HG03175 (cell line): ENCODE data around the gene BACE1.

Experiments
- ATAC-seq: cut with Tn5 transposase; IDR thresholded peaks from one replicate; pipeline ENCODE4 v1.9.1; 2021; ENCODE audit warnings: mild to moderate bottlenecking, moderate library complexity; ENCODE audit not compliant: unreplicated experiment

BACE1 gene

GRCh38 chr11:117313091-117313490 lies 3.0 kb downstream of the BACE1 start:
- ATAC-seq = no peak

GRCh38 chr11:117309310-117309709 lies 6.7 kb downstream of the BACE1 start:
- ATAC-seq = no peak

GRCh38 chr11:117305145-117305544 lies 10.9 kb downstream of the BACE1 start:
- no peak for ATAC-seq

- no peak for ATAC-seq
These were observed 12.3 kb downstream of the BACE1 start for GRCh38 chr11:117303646-117304315.

- no peak for ATAC-seq
These were observed 13.0 kb downstream of the BACE1 start for GRCh38 chr11:117303101-117303500.

GRCh38 chr11:117302228-117302627 lies 13.8 kb downstream of the BACE1 start:
- ATAC-seq = no peak

GRCh38 chr11:117300773-117301172 lies 15.3 kb downstream of the BACE1 start:
- no peak for ATAC-seq

- ATAC-seq = no peak
These were observed 15.8 kb downstream of the BACE1 start for GRCh38 chr11:117300283-117300663.

GRCh38 chr11:117299351-117300282 lies 16.4 kb downstream of the BACE1 start:
- ATAC-seq = no peak

- ATAC-seq = no peak
These were observed 17.9 kb downstream of the BACE1 start for GRCh38 chr11:117298195-117298594.

- no peak for ATAC-seq
These were observed 19.2 kb downstream of the BACE1 start for GRCh38 chr11:117296881-117297280.

GRCh38 chr11:117295438-117296137 lies 20.5 kb downstream of the BACE1 start:
- ATAC-seq = no peak

GRCh38 chr11:117292616-117293015 lies 23.4 kb downstream of the BACE1 start:
- no peak for ATAC-seq

GRCh38 chr11:117290809-117291396 lies 25.2 kb downstream of the BACE1 start, which contains the start of gene BACE1-AS:
Gene BACE1-AS, plus strand, starts transcription at chr11:117291346.
- ATAC-seq = no peak

- no peak for ATAC-seq
These were observed 26.3 kb downstream of the BACE1 start for GRCh38 chr11:117289795-117290194.

- no peak for ATAC-seq
These were observed 28.4 kb downstream of the BACE1 start for GRCh38 chr11:117287668-117288067.

- no peak for ATAC-seq
These were observed 29.5 kb downstream of the BACE1 start for GRCh38 chr11:117286588-117286987.

GRCh38 chr11:117284053-117284452 lies 32.0 kb downstream of the BACE1 start:
- ATAC-seq = no peak

- ATAC-seq = no peak
These were observed 33.1 kb downstream of the BACE1 start for GRCh38 chr11:117282956-117283355.

- no peak for ATAC-seq
These were observed 34.2 kb downstream of the BACE1 start for GRCh38 chr11:117281869-117282268.

- no peak for ATAC-seq
These were observed 34.9 kb downstream of the BACE1 start for GRCh38 chr11:117281159-117281558.
